Measurements from ENCODE around the gene MAPRE2.

- TF ChIP-seq, protein P1, sequence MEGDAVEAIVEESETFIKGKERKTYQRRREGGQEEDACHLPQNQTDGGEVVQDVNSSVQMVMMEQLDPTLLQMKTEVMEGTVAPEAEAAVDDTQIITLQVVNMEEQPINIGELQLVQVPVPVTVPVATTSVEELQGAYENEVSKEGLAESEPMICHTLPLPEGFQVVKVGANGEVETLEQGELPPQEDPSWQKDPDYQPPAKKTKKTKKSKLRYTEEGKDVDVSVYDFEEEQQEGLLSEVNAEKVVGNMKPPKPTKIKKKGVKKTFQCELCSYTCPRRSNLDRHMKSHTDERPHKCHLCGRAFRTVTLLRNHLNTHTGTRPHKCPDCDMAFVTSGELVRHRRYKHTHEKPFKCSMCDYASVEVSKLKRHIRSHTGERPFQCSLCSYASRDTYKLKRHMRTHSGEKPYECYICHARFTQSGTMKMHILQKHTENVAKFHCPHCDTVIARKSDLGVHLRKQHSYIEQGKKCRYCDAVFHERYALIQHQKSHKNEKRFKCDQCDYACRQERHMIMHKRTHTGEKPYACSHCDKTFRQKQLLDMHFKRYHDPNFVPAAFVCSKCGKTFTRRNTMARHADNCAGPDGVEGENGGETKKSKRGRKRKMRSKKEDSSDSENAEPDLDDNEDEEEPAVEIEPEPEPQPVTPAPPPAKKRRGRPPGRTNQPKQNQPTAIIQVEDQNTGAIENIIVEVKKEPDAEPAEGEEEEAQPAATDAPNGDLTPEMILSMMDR (IDR thresholded peaks at IDR 0.05) = peak in 1 of 6 experiments; percentile 9
- no peak for TF ChIP-seq POLR2A (IDR thresholded peaks at IDR 0.05)
These were observed 144.6 kb downstream of the MAPRE2 start for GRCh38 chr18:35185771-35186170.

Data from adrenal gland (tissue), 5 donors.